Measurements from ENCODE around the gene FNDC3A.
"Not testable (repeated sequence)": the region's sequence is repeated elsewhere in the genome, so short reads cannot be mapped to it uniquely, and the experiment has no call there.

Gene FNDC3A

GRCh38 chr13:49044836-49045235, 69.1 kb downstream of the FNDC3A start:
- DNase-seq (ENCODE audit: low read depth) = no peak

GRCh38 chr13:49046002-49046401, 70.3 kb downstream of the FNDC3A start:
- DNase-seq (ENCODE audit: low read depth) = no peak

GRCh38 chr13:49046519-49046918, 70.8 kb downstream of the FNDC3A start:
- no peak for DNase-seq (ENCODE audit: low read depth)

- DNase-seq (ENCODE audit: low read depth) = no peak
Measured at GRCh38 chr13:49052813-49053212, 77.1 kb downstream of the FNDC3A start.

- no peak for DNase-seq (ENCODE audit: low read depth)
Measured at GRCh38 chr13:49053215-49053614, 77.5 kb downstream of the FNDC3A start.

GRCh38 chr13:49053906-49054305, 78.2 kb downstream of the FNDC3A start:
- no peak for DNase-seq (ENCODE audit: low read depth)

GRCh38 chr13:49055021-49055420, 79.3 kb downstream of the FNDC3A start:
- DNase-seq (ENCODE audit: low read depth) = no peak

GRCh38 chr13:49057176-49057575, 81.5 kb downstream of the FNDC3A start:
- DNase-seq (ENCODE audit: low read depth) = no peak

- DNase-seq (ENCODE audit: low read depth) = no peak
Measured at GRCh38 chr13:49058761-49059160, 83.0 kb downstream of the FNDC3A start.

- no peak for DNase-seq (ENCODE audit: low read depth)
Measured at GRCh38 chr13:49060678-49061387, 85.1 kb downstream of the FNDC3A start.

GRCh38 chr13:49061388-49061752, 85.7 kb downstream of the FNDC3A start:
- not testable (repeated sequence) for DNase-seq (ENCODE audit: low read depth)

- DNase-seq (ENCODE audit: low read depth) = no peak
Measured at GRCh38 chr13:49062297-49062896, 86.7 kb downstream of the FNDC3A start.

- DNase-seq (ENCODE audit: low read depth) = no peak
Measured at GRCh38 chr13:49063011-49063410, 87.3 kb downstream of the FNDC3A start.

GRCh38 chr13:49063497-49063896, 87.8 kb downstream of the FNDC3A start:
- no peak for DNase-seq (ENCODE audit: low read depth)

- DNase-seq (ENCODE audit: low read depth) = no peak
Measured at GRCh38 chr13:49064476-49064875, 88.8 kb downstream of the FNDC3A start.

- no peak for DNase-seq (ENCODE audit: low read depth)
Measured at GRCh38 chr13:49066856-49067255, 91.1 kb downstream of the FNDC3A start.

GRCh38 chr13:49068498-49068897, 92.8 kb downstream of the FNDC3A start:
- DNase-seq (ENCODE audit: low read depth) = not testable (repeated sequence)

GRCh38 chr13:49070021-49070420, 94.3 kb downstream of the FNDC3A start:
- not testable (repeated sequence) for DNase-seq (ENCODE audit: low read depth)

GRCh38 chr13:49071341-49071937, 95.7 kb downstream of the FNDC3A start:
- DNase-seq (ENCODE audit: low read depth) = no peak

- DNase-seq (ENCODE audit: low read depth) = no peak
Measured at GRCh38 chr13:49082653-49083536, 107.2 kb downstream of the FNDC3A start.

- no peak for DNase-seq (ENCODE audit: low read depth)
Measured at GRCh38 chr13:49084961-49085360, 109.2 kb downstream of the FNDC3A start.

- DNase-seq (ENCODE audit: low read depth) = no peak
Measured at GRCh38 chr13:49086722-49087121, 111.0 kb downstream of the FNDC3A start.

GRCh38 chr13:49093376-49093775, 117.7 kb downstream of the FNDC3A start:
- DNase-seq (ENCODE audit: low read depth) = no peak
